H9 (cell line): ENCODE results near the gene PDLIM3. TPM values are rescaled to one million over a fixed set of nuclear protein-coding genes. Genes with fewer than 3 reads are reported as not detected.

Experiments
- DNase-seq: peaks from one replicate; pipeline ENCODE4 v3.0.0-alpha.2; 2017
- H2AFZ ChIP-seq: one replicate; pipeline ENCODE4 v1.6.1; 2013; ENCODE audit warnings: mild to moderate bottlenecking, low read length, control low read depth, moderate library complexity
- H2AK5ac ChIP-seq: 2 replicates; pipeline ENCODE4 v1.6.1; 2013; ENCODE audit warnings: low read length, control low read depth, mixed read lengths; ENCODE audit not compliant: insufficient read length
- H2BK120ac ChIP-seq: one replicate; pipeline ENCODE4 v1.6.1; 2013; ENCODE audit warnings: low read depth, mild to moderate bottlenecking, low read length, control low read depth, inconsistent platforms; ENCODE audit not compliant: poor library complexity, severe bottlenecking
- H2BK12ac ChIP-seq: 2 replicates; pipeline ENCODE4 v1.6.1; 2013; ENCODE audit warnings: low read length, control low read depth, mixed read lengths, low read depth; ENCODE audit not compliant: insufficient read length
- H2BK15ac ChIP-seq: 2 replicates; pipeline ENCODE4 v1.6.1; 2013; ENCODE audit warnings: low read depth, low read length, control low read depth
- H2BK20ac ChIP-seq: one replicate; pipeline ENCODE4 v1.6.1; 2013; ENCODE audit warnings: low read depth, mild to moderate bottlenecking, low read length, control low read depth, inconsistent platforms; ENCODE audit not compliant: poor library complexity, severe bottlenecking
- H2BK5ac ChIP-seq: 2 replicates; pipeline ENCODE4 v1.6.1; 2013; ENCODE audit warnings: low read length, control low read depth, mixed read lengths; ENCODE audit not compliant: insufficient read length
- H3K14ac ChIP-seq: 2 replicates; pipeline ENCODE4 v1.6.1; 2013; ENCODE audit warnings: low read length, control low read depth; ENCODE audit not compliant: insufficient read depth
- H3K18ac ChIP-seq: 2 replicates; pipeline ENCODE4 v1.6.1; 2013; ENCODE audit warnings: low read depth, mild to moderate bottlenecking, mixed read lengths, low read length, control low read depth; ENCODE audit not compliant: insufficient read length
- H3K23ac ChIP-seq: 2 replicates; pipeline ENCODE4 v1.6.1; 2013; ENCODE audit warnings: low read length, control low read depth, mixed read lengths, low read depth; ENCODE audit not compliant: insufficient read length
- H3K23me2 ChIP-seq: 2 replicates; pipeline ENCODE4 v1.6.1; 2013; ENCODE audit warnings: low read depth, mild to moderate bottlenecking, mixed read lengths, low read length, control low read depth; ENCODE audit not compliant: insufficient read length, poor library complexity, severe bottlenecking
- H3K27ac ChIP-seq: 2 replicates; pipeline ENCODE4 v1.5.1; 2013; ENCODE audit warnings: low read length, control low read depth, mixed read lengths, low read depth; ENCODE audit not compliant: insufficient read length
- H3K27me3 ChIP-seq: 2 replicates; pipeline ENCODE4 v1.6.1; 2013; ENCODE audit warnings: low read length, control low read depth, inconsistent platforms; ENCODE audit not compliant: insufficient read depth
- H3K4ac ChIP-seq: 2 replicates; pipeline ENCODE4 v1.6.1; 2013; ENCODE audit warnings: low read depth, mild to moderate bottlenecking, control low read depth, inconsistent platforms, low read length, moderate library complexity
- H3K4me1 ChIP-seq: 2 replicates; pipeline ENCODE4 v1.6.1; 2013; ENCODE audit warnings: low read length, control low read depth, inconsistent platforms; ENCODE audit not compliant: insufficient read depth
- H3K4me2 ChIP-seq: 2 replicates; pipeline ENCODE4 v1.6.1; 2013; ENCODE audit warnings: low read length, control low read depth, mixed read lengths; ENCODE audit not compliant: insufficient read length, insufficient read depth
- H3K56ac ChIP-seq: 2 replicates; pipeline ENCODE4 v1.6.1; 2013; ENCODE audit warnings: low read depth, mild to moderate bottlenecking, mixed read lengths, low read length, control low read depth; ENCODE audit not compliant: insufficient read length
- H3K79me1 ChIP-seq: 2 replicates; pipeline ENCODE4 v1.6.1; 2013; ENCODE audit warnings: low read depth, mild to moderate bottlenecking, moderate library complexity, low read length, control low read depth, inconsistent platforms; ENCODE audit not compliant: insufficient read depth, poor library complexity, severe bottlenecking
- H3K79me2 ChIP-seq: 2 replicates; pipeline ENCODE4 v1.6.1; 2013; ENCODE audit warnings: low read length, control low read depth, inconsistent platforms; ENCODE audit not compliant: insufficient read depth
- H3K9ac ChIP-seq: 2 replicates; pipeline ENCODE4 v1.6.1; 2013; ENCODE audit warnings: low read length, control low read depth, mixed read lengths; ENCODE audit not compliant: insufficient read length; ENCODE audit errors: extremely low read depth
- H3K9me3 ChIP-seq: one replicate; pipeline ENCODE4 v1.6.1; 2013; ENCODE audit warnings: low read depth, low read length, inconsistent platforms; ENCODE audit not compliant: control insufficient read depth
- H3T11ph ChIP-seq: one replicate; pipeline ENCODE4 v1.6.1; 2013; ENCODE audit warnings: mild to moderate bottlenecking, low read length, control low read depth, inconsistent platforms
- H4K20me1 ChIP-seq: one replicate; pipeline ENCODE4 v1.6.1; 2013; ENCODE audit not compliant: control insufficient read depth, insufficient read length, insufficient read depth
- H4K5ac ChIP-seq: 2 replicates; pipeline ENCODE4 v1.6.1; 2013; ENCODE audit warnings: low read depth, mild to moderate bottlenecking, mixed read lengths, low read length, control low read depth; ENCODE audit not compliant: insufficient read length
- H4K8ac ChIP-seq: replicated peaks from 2 replicates; pipeline ENCODE4 v1.6.1; 2013; ENCODE audit warnings: low read length, control low read depth, mixed read lengths, low read depth; ENCODE audit not compliant: insufficient read length
- H4K91ac ChIP-seq: 2 replicates; pipeline ENCODE4 v1.6.1; 2013; ENCODE audit warnings: low read depth, mild to moderate bottlenecking, moderate library complexity, mixed read lengths, low read length, control low read depth; ENCODE audit not compliant: insufficient read length
- H3K27ac Mint-ChIP-seq, 3 experiments: 2 replicates in 2 of 3; 3 replicates in 1 of 3; pipeline ENCODE4 v1.8.0; 2020 to 2021; ENCODE audit warnings: mixed read lengths in 3 of 3, mild to moderate bottlenecking in 1 of 3, moderate library complexity in 1 of 3
- H3K27me3 Mint-ChIP-seq: 2 replicates; pipeline ENCODE4 v1.8.0; 2021; ENCODE audit warnings: low read depth, mild to moderate bottlenecking, moderate library complexity, mixed read lengths
- H3K36me3 Mint-ChIP-seq, 3 experiments: 2 replicates in 2 of 3; 3 replicates in 1 of 3; pipeline ENCODE4 v1.8.0; 2020 to 2021; ENCODE audit warnings: low read depth in 3 of 3, mixed read lengths in 3 of 3; ENCODE audit not compliant: insufficient read depth in 1 of 3
- H3K4me1 Mint-ChIP-seq, 2 experiments: 2 replicates each; pipeline ENCODE4 v1.8.0; 2020; ENCODE audit warnings: mixed read lengths in 2 of 2
- H3K4me3 Mint-ChIP-seq, 2 experiments: 2 replicates in 1 of 2; 3 replicates in 1 of 2; pipeline ENCODE4 v1.8.0; 2020 to 2021; ENCODE audit warnings: mild to moderate bottlenecking in 2 of 2, mixed read lengths in 2 of 2, moderate library complexity in 1 of 2
- H3K9me3 Mint-ChIP-seq, 2 experiments: 2 replicates in 1 of 2; 3 replicates in 1 of 2; pipeline ENCODE4 v1.8.0; 2020; ENCODE audit warnings: mild to moderate bottlenecking in 2 of 2, mixed read lengths in 2 of 2, moderate library complexity in 1 of 2
- CTCF ChIP-seq: fragments of 200-600 bp; sonication (generic); conservative IDR thresholded peaks from 3 replicates; pipeline ENCODE4 v1.8.0; 2021; ENCODE audit warnings: antibody characterized with exemption, mild to moderate bottlenecking
- WGBS: extraction: QIAGEN DNeasy Blood & Tissue Kit; methylation state at CpG from one replicate; pipeline ENCODE4 v1.1.7; 2013; ENCODE audit warnings: missing lambda C conversion rate, low lambda C conversion rate, mixed read lengths; ENCODE audit not compliant: insufficient read length; ENCODE audit errors: extremely low coverage; 5-methylcytosine and 5-hydroxymethylcytosine counted together
- total RNA-seq: library from RNA; stranded (reverse); gene quantifications from 2 replicates; pipeline ENCODE4 v1.2.1, GENCODE V29; 2021

The PDLIM3 gene
- total RNA-seq, 1 experiment from 2014 or later = 12.0 TPM

- H3K4me1 Mint-ChIP-seq = peaks cover 29 to 35% of the 10 kb centered on the region in 2 experiments
- H4K91ac ChIP-seq = no peak overlapping the region
- no peak overlapping the region for H4K5ac ChIP-seq
- no peak overlapping the region for H3K27ac Mint-ChIP-seq
- H3T11ph ChIP-seq = no peak overlapping the region
- no peak overlapping the region for H2BK15ac ChIP-seq
- H3K9me3 ChIP-seq = no peaks in the 10 kb centered on the region
- H2BK12ac ChIP-seq = no peak overlapping the region
- no peaks in the 10 kb centered on the region; the same call in 1 of the 2 replicates for H3K4me1 ChIP-seq
- no peak overlapping the region for H2BK20ac ChIP-seq
- no peaks in the 10 kb centered on the region for H4K20me1 ChIP-seq
- TF ChIP-seq CTCF = no peak
- H2AK5ac ChIP-seq = no peak overlapping the region
- peaks cover 16% of the 10 kb centered on the region for H3K27me3 Mint-ChIP-seq
- H3K23me2 ChIP-seq = no peaks in the 10 kb centered on the region
- H3K79me1 ChIP-seq = no peaks in the 10 kb centered on the region
- no peak overlapping the region for H3K14ac ChIP-seq
- H3K4ac ChIP-seq = no peak overlapping the region
- H3K9me3 Mint-ChIP-seq = no peaks in the 10 kb centered on the region; a peak in 1 of 5 replicates
- no peak for DNase-seq
- H3K4me3 Mint-ChIP-seq = no peak overlapping the region
- no peak overlapping the region for H3K27ac ChIP-seq
- H3K56ac ChIP-seq = no peak overlapping the region
- H3K18ac ChIP-seq = no peak overlapping the region
- peaks cover 0 to 3% (median 0%) of the 10 kb centered on the region in 3 experiments; a peak in 2 of 7 replicates for H3K36me3 Mint-ChIP-seq
- no peak overlapping the region for H3K4me2 ChIP-seq
- H2BK5ac ChIP-seq = no peak overlapping the region
- no peaks in the 10 kb centered on the region for H3K79me2 ChIP-seq
- H2AFZ ChIP-seq = no peak overlapping the region
- H3K9ac ChIP-seq = no peak overlapping the region
- no peaks in the 10 kb centered on the region for H3K27me3 ChIP-seq
- no peak overlapping the region for H4K8ac ChIP-seq
- no peak overlapping the region for H2BK120ac ChIP-seq
- WGBS = no CpG with 5 or more reads among the region's 1 CpG
- no peak overlapping the region for H3K23ac ChIP-seq
These were observed 70.4 kb downstream of the PDLIM3 start for GRCh38 chr4:185464887-185465286.
